HG03457 (cell line): Measurements from ENCODE around the gene KCNIP2.
"Not testable (repeated sequence)": the region's sequence is repeated elsewhere in the genome, so short reads cannot be mapped to it uniquely, and the experiment has no call there.

Experiments
- ATAC-seq: cut with Tn5 transposase; IDR thresholded peaks from one replicate; pipeline ENCODE4 v1.9.1; 2021; ENCODE audit warnings: moderate number of reproducible peaks; ENCODE audit not compliant: unreplicated experiment

Gene KCNIP2

DNA sequence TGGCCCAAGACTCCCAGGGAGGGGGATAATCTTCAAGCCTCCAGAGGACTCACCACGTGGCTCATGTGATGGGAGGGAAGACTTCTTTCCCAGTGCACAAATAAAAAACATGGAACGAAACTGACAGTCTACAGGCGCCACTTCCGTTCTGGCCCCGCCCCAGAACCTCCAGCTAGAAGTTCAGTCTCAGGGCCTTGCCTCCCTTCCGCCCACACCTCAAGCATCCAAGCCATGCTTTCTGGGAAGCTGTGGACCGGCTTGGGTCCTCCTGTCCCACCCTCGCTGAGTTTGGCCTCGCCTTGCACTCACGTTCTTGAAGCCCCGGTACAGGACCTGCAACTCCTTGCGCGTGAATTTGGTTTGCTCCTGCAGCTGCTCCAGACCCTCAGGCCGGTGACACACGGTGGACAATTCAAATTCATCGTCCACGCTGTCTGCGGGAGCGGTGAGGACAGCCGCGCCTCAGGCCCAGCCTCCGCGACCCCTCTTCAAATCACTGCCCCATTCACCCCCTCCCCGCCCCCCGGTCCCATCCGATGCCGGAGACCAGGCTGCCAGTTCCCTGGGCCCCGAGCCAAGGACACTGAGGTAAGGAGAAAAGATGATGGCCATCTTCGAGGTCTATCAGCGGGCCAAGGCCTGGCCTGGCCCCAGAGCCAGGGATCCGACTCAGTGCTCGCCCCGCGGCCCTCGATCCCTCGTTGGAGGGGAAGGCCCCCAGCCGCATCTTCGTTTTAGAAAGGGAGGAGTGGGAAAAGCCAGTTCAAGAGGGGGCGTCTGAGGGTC is 14.6 kb downstream of the KCNIP2 start:
- ATAC-seq: no peak

DNA sequence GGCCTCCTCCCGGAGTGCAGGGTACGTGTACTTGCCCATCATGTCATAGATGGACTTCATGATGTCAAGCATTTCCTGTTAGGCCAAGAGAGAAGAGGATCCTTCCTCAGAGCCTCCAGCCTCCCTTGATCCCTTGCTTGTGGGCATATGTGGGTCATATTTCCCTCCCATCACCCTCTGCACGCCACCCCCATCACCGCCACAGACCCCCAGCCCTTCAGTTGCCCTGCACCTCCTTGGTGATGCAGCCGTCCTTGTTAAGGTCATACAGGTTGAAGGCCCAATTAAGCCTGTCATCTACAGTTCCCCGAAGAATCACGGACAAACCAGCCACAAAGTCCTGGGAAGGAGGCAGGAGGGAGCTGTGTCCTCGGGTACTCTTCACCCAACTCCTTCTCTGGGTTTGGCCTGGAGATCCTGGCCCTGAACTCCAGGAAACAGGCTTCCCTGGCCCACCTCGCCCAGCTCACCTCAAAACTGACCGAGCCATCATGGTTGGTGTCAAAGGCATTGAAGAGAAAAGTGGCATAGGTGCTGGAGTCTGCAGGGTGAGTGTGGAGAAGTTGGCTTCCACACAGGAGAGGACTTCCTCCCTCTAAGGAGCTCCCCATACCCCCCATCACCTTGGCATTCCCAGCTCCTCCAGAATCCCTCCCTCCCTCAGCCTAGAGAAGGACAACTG is 15.5 kb downstream of the KCNIP2 start:
- no peak for ATAC-seq

DNA sequence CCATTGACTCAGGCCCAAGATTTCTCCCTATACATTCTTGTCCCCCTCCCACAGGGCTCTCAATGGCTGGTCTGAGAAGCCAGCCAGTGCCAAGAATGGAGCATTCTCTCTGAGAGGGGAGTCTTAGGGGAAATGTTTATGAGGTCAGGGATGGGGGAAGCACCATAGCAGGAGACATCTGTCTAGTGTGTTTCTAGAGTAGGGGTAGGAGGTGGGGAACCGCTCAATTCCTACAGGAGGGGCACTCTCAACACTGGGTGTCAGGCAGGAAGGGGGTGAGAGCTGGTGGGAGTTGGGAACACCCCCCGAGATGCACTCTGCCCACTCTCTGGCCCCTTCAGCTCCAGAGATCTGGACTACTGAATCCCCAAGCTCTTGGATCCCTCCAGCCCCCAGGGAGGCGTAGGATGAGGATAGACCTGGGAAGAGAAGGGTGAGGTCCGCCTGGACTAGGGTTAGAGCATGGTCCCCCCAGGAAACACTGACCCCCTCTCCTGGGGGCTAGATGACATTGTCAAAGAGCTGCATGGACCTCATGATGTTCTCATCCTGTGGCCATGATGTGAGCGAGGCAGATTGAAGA is 16.7 kb downstream of the KCNIP2 start:
- no peak for ATAC-seq

DNA sequence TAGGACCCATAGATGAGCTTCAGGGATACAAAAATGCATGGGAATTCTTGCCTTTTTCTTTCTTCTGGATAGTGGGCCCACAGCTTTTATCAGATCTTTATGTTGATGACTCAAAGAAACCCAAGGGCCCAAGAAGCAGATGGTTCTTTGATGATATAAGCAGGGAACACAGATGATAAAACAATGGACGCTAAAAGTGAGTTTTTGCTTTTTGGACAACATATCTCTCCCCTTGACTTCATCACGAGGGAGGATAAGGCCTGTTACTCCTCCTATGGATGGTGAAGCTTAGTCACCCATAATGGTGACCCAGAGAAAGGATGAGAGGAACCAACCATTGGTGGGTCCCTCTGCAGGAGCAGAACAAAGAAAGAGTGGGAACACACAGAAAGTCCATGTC is 18.9 kb downstream of the KCNIP2 start:
- no peak for ATAC-seq

DNA sequence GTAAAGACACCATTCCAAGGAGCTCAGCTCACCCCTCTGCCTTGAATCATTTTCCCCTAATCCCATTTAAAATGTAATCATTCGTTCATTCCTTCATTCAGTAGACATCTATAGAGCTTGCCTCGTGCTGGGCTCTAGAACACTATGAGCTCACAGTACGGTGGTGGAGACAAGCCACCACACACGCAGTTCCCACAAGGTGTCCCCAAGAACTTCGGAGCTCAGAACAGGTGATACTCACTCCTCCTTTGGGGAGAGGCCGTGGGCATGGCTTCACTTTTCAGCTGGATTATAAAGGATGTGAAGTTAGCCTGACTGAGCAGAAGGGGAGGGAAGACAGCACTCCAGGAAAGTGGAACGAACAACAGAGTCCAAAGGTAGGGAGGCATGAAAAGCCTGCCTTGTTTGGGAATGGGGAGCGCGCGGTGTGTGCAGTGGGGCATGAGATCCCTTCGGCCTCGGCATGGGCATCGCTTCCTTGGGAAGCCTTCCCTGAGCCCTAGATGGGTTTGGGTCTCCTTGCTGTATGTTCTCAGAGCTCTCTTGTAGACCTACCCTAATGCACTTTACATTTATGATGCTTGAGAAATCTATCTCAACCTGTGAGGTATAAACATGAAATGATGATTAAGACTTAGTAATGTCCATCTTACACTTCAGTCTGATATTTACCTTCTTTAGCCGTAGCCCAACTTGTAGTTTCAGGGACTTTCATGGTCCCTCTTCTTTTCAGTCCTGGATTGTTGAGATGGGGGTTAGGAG is 24.5 kb downstream of the KCNIP2 start:
- ATAC-seq: no peak

DNA sequence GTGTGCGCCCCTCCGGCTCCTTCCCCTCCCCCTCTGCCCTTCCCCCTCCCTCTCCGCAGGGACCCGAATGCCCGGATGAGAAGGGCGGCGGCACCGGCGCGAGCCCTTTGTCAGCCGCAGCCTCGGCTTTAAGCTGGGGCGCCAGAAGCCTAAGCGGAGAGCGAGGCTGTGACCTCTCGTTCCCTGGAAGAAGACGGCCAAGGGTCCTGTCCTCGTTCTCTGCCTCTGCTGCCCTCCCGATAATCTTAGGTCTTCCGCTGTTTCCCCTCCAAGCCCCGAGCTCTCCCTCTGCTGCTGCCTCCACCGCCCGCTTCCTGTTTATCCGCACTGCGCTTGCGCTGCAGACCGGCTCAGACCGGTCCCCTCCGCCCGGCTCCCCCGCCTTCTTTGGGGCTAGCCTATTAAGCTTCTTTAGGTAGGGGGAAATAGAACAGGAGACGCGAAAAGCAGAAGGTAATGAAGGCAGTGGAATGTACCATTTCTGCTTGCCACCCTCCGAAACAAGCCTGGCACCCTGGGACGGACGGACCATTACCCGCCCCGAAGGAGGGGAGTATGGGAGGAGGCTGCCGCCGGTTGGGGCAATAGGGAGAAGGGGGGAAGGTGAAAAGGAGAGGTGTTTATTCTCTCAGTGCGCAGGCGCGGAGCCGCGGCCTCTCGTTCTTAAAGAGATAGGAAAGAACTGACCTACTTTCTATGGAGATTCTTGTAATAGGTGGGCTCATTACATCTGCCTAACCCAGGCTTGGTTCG is 25.3 kb downstream of the KCNIP2 start, which contains the start of gene OGA:
TSS of gene OGA (minus strand) at position 326 of the 753 bp plus-strand sequence. CDS start 422 bp downstream, outside the sequence.
- peak; percentile 82 for ATAC-seq

DNA sequence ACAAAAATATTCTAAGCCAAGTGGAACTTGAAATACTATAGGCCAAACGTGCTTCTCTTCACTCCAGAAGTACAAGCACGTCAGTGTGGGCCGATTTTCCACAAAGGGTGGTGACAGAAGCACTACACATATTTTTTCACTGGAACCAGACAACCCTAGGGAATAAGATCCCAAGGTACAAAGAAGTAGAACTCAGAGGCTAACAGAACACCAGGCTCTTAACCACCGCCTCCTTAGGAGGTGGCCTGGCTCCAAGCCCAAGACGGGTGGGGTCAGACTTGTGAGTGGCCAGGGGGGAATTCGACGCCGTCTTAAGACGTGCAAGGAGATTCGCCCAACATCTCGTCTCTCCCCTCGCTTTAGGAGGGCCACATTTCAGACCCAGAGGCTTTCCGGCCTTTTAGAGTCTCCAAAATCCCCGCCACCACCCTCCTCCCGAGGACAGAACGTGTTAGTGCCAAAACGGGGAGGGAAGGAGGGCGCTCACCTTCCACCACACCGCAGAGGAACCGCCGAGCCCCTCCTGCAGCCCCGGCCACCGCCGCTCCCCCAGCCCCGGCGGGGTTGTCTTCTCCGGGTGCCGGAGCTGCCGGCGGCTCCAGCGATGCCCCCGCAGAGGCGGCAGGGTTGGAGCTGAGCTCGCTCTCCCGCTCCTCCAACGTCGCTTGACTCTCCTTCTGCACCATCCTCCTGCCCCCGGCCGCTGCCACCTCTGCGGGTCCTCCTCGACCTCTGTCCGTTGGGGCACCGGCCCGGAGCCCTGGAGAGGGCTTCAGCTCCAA is 26.1 kb downstream of the KCNIP2 start:
- no peak for ATAC-seq

DNA sequence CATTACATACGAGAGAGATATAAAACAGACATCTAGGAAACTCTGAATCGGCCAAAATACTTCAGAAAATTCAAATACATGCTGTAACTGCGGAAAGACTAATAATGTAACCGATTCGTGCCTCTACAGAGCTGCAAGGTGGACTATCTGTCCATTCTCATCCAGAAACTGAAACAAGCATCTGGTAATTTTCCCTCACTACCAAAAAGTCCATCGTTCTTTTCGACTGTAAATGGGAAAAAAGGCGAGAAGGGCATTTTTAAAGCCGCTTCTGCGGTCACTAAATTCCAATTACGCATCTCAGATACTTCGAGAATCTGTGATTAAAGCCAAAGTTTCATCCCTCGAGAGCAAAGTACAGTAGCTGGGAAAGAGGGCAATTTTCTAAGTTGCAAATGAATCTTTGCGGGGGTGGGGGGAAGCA is 26.7 kb downstream of the KCNIP2 start:
- no peak for ATAC-seq

DNA sequence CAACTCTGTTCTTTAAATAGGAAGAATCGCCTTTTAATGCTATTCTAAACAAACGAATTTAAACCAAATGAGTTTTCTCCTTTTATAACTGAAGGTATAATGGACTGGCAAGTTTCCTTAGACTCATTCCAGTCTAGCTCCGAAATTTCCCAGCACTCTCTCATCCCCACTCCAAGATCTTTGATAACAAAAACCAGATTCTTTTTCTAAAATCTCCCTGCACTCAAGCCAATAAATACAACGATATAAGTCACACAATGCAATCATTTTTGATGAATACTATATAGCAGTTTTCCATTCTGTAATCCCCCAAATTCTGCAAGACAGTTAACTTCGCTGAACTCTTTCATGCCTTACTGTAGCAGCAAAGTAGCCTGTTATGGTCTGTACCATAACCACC is 27.2 kb downstream of the KCNIP2 start:
- no peak for ATAC-seq

DNA sequence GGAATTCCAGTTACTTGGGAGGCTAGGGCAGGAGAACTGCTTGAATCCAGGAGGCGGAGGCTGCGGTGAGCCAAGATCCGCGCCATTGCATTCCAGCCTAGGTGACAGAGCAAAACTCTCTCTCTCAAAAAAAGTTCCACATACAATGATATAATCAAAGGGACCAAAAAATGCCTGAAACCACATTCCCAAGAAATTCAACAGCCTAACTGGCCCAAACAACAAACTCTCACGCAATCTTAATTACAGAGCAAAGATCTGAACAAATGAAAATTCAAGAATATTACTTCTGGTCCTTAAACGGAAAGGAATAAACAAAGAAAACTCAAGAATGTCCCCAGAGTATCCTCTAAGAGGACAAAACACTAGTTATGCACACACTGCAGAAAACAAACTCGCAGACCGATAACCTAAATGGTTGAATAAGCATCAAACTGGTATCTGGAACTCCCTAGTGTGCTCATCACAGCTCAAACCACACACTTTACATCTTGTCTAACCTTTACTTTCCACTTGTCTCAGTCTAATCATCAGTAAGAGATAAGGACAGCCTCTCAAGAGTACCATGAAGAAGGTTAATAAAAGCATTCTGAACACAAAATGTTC is 29.0 kb downstream of the KCNIP2 start:
- ATAC-seq: no peak

DNA sequence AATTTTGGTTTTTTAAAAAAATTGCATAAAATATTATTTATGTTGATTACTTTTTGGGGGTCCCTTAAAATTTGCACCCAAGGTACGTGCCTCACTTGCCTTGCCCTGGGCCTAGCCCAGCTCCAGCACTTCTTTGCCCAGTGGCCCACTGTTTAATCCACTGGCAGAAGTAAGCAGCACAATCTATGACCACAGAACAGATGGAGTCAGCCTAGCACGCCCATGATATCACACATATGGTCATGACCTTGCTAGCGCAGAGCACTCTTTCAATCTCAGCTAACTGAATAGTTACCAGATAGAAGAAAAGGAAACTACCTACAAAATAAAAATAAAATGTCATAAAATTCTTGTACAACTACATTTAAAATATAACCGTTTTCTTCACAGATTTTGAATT is 31.0 kb downstream of the KCNIP2 start:
- no peak for ATAC-seq

DNA sequence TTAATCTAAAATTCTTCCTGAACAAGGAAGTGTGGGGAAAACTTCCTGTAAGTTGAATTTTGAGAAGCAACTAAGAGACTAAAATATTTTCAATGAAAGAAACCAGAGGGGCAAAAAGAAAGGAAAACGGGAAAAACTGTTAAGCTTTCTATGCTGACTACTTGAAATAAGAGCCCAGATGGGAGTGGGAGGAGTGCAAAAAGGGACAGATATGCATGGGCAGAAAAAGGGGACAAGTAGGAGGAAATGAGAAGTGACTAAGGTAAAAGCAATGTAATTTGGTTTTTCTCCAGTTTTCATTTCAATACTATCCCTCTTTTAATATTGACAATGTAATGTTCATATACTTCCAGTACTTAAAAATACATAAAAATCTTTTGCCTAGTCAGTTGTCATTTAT is 36.4 kb downstream of the KCNIP2 start:
- no peak for ATAC-seq

DNA sequence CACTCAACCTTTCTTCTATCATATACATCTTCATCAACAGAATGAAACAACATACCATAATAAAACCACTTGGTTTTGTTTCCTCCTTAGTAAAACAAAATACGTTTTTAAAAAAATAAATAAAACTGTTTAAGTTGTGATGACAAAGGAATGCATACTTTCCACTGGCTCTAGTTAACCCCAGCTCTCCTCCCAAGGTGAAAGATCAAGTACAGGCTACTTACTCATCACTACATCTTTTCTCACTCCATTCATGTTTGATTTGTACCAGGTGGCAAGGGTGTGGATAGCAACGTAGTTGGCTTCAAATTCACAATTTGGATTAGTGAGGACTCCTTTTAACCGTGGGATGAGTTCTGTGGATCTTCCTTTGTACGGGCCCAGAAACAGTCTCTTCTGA is 40.1 kb downstream of the KCNIP2 start:
- ATAC-seq: no peak

DNA sequence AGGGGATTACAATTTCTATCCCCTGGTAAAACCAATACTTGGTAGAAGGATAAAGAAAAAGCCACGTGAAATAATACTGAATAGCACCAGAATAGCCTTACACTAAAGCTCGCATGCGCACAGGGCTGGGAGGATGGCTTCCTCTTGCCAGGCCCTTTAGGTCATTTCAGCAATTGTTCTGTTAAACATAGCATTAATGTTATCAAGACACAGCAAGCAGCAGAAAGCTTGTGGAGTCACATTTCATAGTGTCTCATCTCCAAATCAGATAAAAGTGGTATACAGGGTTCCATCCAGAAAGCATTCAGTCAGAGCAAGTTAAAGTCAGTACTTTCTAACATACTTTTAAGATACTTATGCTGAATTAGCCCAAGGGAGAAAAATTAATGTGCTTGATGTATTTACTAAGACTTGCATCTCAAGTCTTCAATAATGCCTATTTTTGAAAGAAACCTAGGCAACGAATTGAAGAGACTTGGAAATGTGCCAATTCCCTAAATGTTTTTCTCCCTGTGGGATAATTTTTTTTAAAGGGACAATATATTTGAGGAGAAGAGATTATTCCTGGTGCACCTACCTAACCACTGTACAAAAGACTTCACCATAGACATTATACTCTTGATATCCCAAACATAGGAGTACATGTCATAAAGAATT is 46.1 kb downstream of the KCNIP2 start:
- ATAC-seq: no peak

DNA sequence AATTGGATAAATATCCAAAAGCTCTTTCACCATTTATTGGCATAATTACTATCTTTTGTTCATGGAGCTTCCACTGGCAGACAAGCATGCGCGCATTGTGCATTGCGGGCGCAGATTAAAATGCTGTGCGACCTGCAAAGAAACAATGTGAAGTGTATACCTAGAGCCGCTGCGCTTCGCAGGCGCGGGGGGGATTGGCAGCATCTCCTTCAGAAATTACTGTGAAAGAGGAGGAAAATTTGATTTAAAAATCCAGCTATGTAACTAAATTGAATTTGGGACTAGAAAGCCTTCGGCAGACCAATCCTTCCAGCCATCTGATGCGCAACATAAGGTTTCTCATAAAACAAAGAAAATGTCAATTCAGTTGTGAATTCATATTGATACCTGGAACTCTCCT is 50.1 kb downstream of the KCNIP2 start:
- no peak for ATAC-seq

DNA sequence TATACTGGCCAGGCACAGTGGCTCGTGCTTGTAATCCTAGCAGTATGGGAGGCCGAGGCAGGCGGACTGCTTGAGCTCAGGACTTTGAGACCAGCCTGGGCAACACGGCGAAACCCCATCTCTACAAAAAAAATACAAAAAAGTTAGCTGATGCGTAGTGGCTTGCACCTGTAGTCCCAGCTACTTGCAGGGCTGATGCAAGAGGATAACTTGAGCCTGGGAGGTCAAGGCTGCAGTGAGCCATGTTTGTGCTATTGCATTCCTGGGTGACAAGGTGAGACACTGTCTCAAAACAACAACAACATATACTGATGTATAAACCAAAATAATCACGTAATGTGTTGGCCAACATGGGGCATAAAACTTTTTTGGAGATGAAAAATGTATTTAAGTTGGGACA is 53.9 kb downstream of the KCNIP2 start:
- ATAC-seq: no peak

DNA sequence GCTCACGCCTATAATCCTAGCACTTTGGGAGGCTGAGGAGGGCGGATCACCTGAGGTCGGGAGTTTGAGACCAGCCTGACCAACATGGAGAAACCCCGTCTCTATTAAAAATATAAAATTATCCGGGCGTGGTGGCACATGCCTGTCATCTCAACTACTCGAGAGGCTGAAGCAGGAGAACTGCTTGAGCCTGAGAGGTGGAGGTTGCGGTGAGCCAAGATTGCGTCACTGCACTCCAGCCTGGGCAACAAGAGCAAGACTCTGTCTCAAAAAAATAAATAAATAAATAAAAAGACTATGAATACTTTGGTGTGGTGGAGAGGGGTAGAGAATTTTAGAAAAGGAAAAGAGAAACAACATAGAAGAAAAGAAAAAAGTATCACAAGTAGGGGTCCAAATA is 54.4 kb downstream of the KCNIP2 start:
- ATAC-seq: not testable (repeated sequence)

DNA sequence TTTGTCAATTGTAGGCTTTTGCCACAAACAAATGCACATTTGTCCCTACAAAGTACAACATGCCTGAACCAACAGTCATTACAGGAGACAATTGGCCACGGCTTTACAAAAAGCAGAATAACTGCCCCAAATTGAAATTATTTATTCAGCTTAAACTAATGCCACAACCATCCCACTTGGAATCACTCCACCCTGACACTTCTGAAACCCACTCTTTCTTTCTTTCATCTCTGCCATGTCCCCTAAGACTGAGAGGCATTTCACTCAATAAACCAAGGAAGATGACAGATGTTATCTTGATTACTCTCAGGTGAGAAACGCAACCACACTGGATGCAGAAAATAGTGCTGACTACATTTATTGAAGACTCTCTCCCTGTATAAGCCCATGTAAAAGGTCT is 57.8 kb downstream of the KCNIP2 start:
- no peak for ATAC-seq

DNA sequence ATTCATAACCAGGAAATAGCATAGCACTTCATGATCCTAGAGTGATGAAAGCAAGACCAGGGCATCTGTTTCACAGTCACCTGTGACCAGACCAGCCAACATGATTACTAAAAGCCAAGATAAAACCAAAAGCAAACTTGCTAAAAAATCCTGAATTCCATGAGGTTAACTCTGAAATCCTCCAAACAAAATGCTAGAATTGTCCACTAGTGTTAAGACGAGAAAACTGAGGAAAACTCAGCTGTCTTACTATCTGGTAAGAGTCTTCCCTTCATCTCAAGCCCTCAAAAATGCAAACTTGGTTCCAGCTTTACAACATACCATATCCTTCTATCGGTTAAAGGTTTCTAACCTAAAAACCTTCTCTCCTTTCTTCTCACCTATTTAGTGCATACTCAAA is 59.0 kb downstream of the KCNIP2 start:
- no peak for ATAC-seq
